GM23338 (cell line): ENCODE results near the gene RAB32. TPM values are rescaled to one million over a fixed set of nuclear protein-coding genes. Genes with fewer than 3 reads are reported as not detected.

ENCODE experiments used
- ATAC-seq: fragments of 200-7000 bp; cut with Tn5 transposase; 3 replicates; pipeline ENCODE4 v1.9.1; 2020
- DNase-seq: peaks from one replicate; pipeline ENCODE4 v3.0.0-alpha.2; 2015; ENCODE audit warnings: low spot score
- H2AFZ ChIP-seq: fragments of 200-600 bp; sonication (generic); 2 replicates; pipeline ENCODE4 v1.8.0; 2016; ENCODE audit warnings: antibody characterized with exemption, mild to moderate bottlenecking, moderate library complexity
- H3F3A ChIP-seq: fragments of 200-600 bp; sonication (generic); replicated peaks from 2 replicates; pipeline ENCODE4 v1.8.0; 2017; ENCODE audit warnings: antibody characterized with exemption, mixed run types, low read depth
- H3K27ac ChIP-seq: fragments of 200-600 bp; sonication (generic); 2 replicates; pipeline ENCODE4 v1.6.1; 2016; ENCODE audit warnings: low read depth
- H3K27me3 ChIP-seq: fragments of 200-600 bp; sonication (generic); 2 replicates; pipeline ENCODE4 v1.8.0; 2016; ENCODE audit warnings: mild to moderate bottlenecking, mixed run types, moderate library complexity; ENCODE audit not compliant: insufficient read depth
- H3K36me3 ChIP-seq: fragments of 200-600 bp; sonication (generic); 2 replicates; pipeline ENCODE4 v1.8.0; 2016; ENCODE audit warnings: mild to moderate bottlenecking; ENCODE audit not compliant: insufficient read depth
- H3K4me1 ChIP-seq: fragments of 200-600 bp; sonication (generic); 2 replicates; pipeline ENCODE4 v1.8.0; 2016; ENCODE audit warnings: mild to moderate bottlenecking, moderate library complexity; ENCODE audit not compliant: insufficient read depth
- H3K4me2 ChIP-seq: fragments of 200-600 bp; sonication (generic); 2 replicates; pipeline ENCODE4 v1.7.1; 2017; ENCODE audit warnings: mixed run types
- H3K4me3 ChIP-seq: fragments of 200-600 bp; sonication (generic); 2 replicates; pipeline ENCODE4 v1.6.1; 2016; ENCODE audit warnings: mixed run types
- H3K79me2 ChIP-seq: fragments of 200-600 bp; sonication (generic); replicated peaks from 2 replicates; pipeline ENCODE4 v1.8.0; 2017; ENCODE audit warnings: mild to moderate bottlenecking; ENCODE audit not compliant: insufficient read depth
- H3K9me2 ChIP-seq: fragments of 200-600 bp; sonication (generic); 2 replicates; pipeline ENCODE4 v1.8.0; 2017; ENCODE audit not compliant: insufficient read depth
- H4K20me1 ChIP-seq: fragments of 200-600 bp; sonication (generic); replicated peaks from 2 replicates; pipeline ENCODE4 v1.8.0; 2017; ENCODE audit warnings: mild to moderate bottlenecking; ENCODE audit not compliant: insufficient read depth
- H3K27ac Mint-ChIP-seq: 2 replicates; pipeline ENCODE4 v1.8.0; 2020; ENCODE audit warnings: inconsistent platforms, mild to moderate bottlenecking, moderate library complexity, mixed read lengths
- H3K27me3 Mint-ChIP-seq: 3 replicates; pipeline ENCODE4 v1.8.0; 2022; ENCODE audit warnings: low read depth, mild to moderate bottlenecking, moderate library complexity, mixed read lengths, inconsistent platforms; ENCODE audit not compliant: insufficient read depth, poor library complexity
- H3K36me3 Mint-ChIP-seq: 3 replicates; pipeline ENCODE4 v1.8.0; 2021; ENCODE audit warnings: low read depth, mild to moderate bottlenecking, inconsistent platforms, moderate library complexity, mixed read lengths
- H3K4me1 Mint-ChIP-seq: 3 replicates; pipeline ENCODE4 v1.8.0; 2020; ENCODE audit warnings: mild to moderate bottlenecking, inconsistent platforms, mixed read lengths
- H3K4me3 Mint-ChIP-seq: 3 replicates; pipeline ENCODE4 v1.8.0; 2021; ENCODE audit warnings: moderate library complexity, mild to moderate bottlenecking, inconsistent platforms, mixed read lengths
- H3K9me3 Mint-ChIP-seq: 3 replicates; pipeline ENCODE4 v1.8.0; 2020; ENCODE audit warnings: moderate library complexity, mild to moderate bottlenecking, inconsistent platforms, mixed read lengths
- CREB1 ChIP-seq: fragments of 250-450 bp; sonication (Bioruptor Pico); IDR thresholded peaks from 2 replicates; pipeline ENCODE4 v1.5.0; 2020; ENCODE audit warnings: low read depth, mild to moderate bottlenecking, moderate library complexity
- ETS1 ChIP-seq: IDR thresholded peaks from 2 replicates; pipeline ENCODE4 v1.6.1; 2016; ENCODE audit warnings: antibody characterized with exemption
- EZH2phosphoT487 ChIP-seq: fragments of 200-600 bp; sonication (generic); IDR thresholded peaks from one replicate; pipeline ENCODE4 v1.8.1; 2018; ENCODE audit warnings: antibody characterized with exemption; ENCODE audit not compliant: unreplicated experiment
- JUNB ChIP-seq: IDR thresholded peaks from one replicate; pipeline ENCODE4 v1.6.1; 2016; ENCODE audit warnings: antibody characterized with exemption; ENCODE audit not compliant: unreplicated experiment
- NANOG ChIP-seq: IDR thresholded peaks from 2 replicates; pipeline ENCODE4 v1.6.1; 2016; ENCODE audit warnings: antibody characterized with exemption, borderline replicate concordance
- POLR2AphosphoS5 ChIP-seq: IDR thresholded peaks from 2 replicates; pipeline ENCODE4 v1.6.1; 2016; ENCODE audit warnings: antibody characterized with exemption, low read depth
- REST ChIP-seq: IDR thresholded peaks from one replicate; pipeline ENCODE4 v1.6.1; 2018; ENCODE audit warnings: antibody characterized with exemption; ENCODE audit not compliant: unreplicated experiment
- STAT1 ChIP-seq: IDR thresholded peaks from one replicate; pipeline ENCODE4 v1.6.1; 2016; ENCODE audit warnings: antibody characterized with exemption; ENCODE audit not compliant: unreplicated experiment
- ZNF114 ChIP-seq: fragments of 250-450 bp; sonication (Bioruptor Pico); IDR thresholded peaks from 2 replicates; pipeline ENCODE4 v1.5.0; 2020; ENCODE audit warnings: mild to moderate bottlenecking, moderate library complexity
- ZNF462 ChIP-seq: fragments of 250-450 bp; sonication (Bioruptor Pico); IDR thresholded peaks from 2 replicates; pipeline ENCODE4 v1.5.0; 2020; ENCODE audit warnings: mild to moderate bottlenecking, moderate library complexity
- polyA plus RNA-seq: library from polyadenylated mRNA; unstranded; fragments of >200 nt; fragmentation: Nextera tagmentation; extraction: Ambion mirVana; gene quantifications from 2 replicates; pipeline ENCODE4 v1.2.1, GENCODE V29; 2016
- total RNA-seq: library from RNA; depleted of rRNA; stranded (reverse); fragments of >200 nt; shearing (Covaris generic); gene quantifications from 2 replicates; pipeline ENCODE4 v1.2.3, GENCODE V29; 2014

RAB32 gene
- total and polyA plus RNA-seq, 2 experiments from 2014 or later: 5.7 to 10.4 TPM

- no peak for TF ChIP-seq ZNF462 (CRISPR knock-in tag)
Observed at GRCh38 chr6:146551545-146551944, 7.9 kb downstream of the RAB32 start (continued).

GRCh38 chr6:146553377-146554135, 9.9 kb downstream of the RAB32 start:
- H3K27me3 Mint-ChIP-seq: no peaks in the 10 kb centered on the region
- H4K20me1 ChIP-seq: no peaks in the 10 kb centered on the region
- H3K9me2 ChIP-seq: no peaks in the 10 kb centered on the region
- H3K79me2 ChIP-seq: no peaks in the 10 kb centered on the region
- H3K27ac ChIP-seq: no peak overlapping the region
- no peak overlapping the region for H3K4me3 ChIP-seq
- no peak overlapping the region for H2AFZ ChIP-seq
- ATAC-seq: no peak
- no peaks in the 10 kb centered on the region for H3K4me1 ChIP-seq
- H3K4me3 Mint-ChIP-seq: no peak overlapping the region
- H3F3A ChIP-seq: no peaks in the 10 kb centered on the region
- no peaks in the 10 kb centered on the region for H3K9me3 Mint-ChIP-seq
- H3K27ac Mint-ChIP-seq: no peak overlapping the region
- no peak for DNase-seq
- H3K36me3 ChIP-seq: 0 out of 2 replicates have a peak, but pooled peaks cover 5% of the 10 kb centered on the region
- no peaks in the 10 kb centered on the region for H3K4me1 Mint-ChIP-seq
- no peaks in the 10 kb centered on the region for H3K27me3 ChIP-seq
- H3K4me2 ChIP-seq: no peak overlapping the region
- peaks cover 7% of the 10 kb centered on the region; the same call in 1 of the 3 replicates for H3K36me3 Mint-ChIP-seq
- no peak for TF ChIP-seq REST
- no peak for TF ChIP-seq STAT1
- TF ChIP-seq NANOG: no peak
- TF ChIP-seq ETS1: no peak
- no peak for TF ChIP-seq ZNF114
- TF ChIP-seq JUNB: no peak
- no peak for TF ChIP-seq CREB1 (CRISPR knock-in tag)
- no peak for TF ChIP-seq EZH2phosphoT487
- TF ChIP-seq POLR2AphosphoS5: no peak
